OCI-M1 (cell line): ENCODE results near the gene CLDN10.
A peak's percentile ranks its signal among the peaks of the same experiment; 100 is the strongest.
"Not testable (repeated sequence)": the region's sequence is repeated elsewhere in the genome, so short reads cannot be mapped to it uniquely, and the experiment has no call there.

Experiments used
- DNase-seq: peaks from one replicate; lab custom pipeline; 2025; lab: John Stamatoyannopoulos, UW

The CLDN10 gene

DNA sequence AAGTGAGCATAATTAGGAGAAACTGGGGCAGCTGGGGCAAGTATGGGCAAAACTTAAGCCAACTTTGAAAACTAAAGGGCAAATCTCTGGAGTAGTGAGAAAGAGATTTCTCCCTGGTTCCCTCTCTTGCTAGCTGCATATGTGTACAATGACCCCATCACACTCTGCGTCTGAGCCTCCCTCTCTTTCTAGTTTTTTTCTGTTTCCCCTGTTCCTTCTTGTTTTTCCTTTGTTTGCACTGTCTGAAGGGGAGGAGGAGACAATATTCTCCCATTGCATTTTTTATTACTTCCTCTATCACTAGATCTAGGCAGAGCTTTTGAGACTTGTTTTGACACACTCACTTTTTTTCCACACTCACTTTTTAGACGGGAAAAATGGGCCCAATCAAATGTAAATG lies 11.2 kb upstream of the CLDN10 start:
- DNase-seq: no peak

DNA sequence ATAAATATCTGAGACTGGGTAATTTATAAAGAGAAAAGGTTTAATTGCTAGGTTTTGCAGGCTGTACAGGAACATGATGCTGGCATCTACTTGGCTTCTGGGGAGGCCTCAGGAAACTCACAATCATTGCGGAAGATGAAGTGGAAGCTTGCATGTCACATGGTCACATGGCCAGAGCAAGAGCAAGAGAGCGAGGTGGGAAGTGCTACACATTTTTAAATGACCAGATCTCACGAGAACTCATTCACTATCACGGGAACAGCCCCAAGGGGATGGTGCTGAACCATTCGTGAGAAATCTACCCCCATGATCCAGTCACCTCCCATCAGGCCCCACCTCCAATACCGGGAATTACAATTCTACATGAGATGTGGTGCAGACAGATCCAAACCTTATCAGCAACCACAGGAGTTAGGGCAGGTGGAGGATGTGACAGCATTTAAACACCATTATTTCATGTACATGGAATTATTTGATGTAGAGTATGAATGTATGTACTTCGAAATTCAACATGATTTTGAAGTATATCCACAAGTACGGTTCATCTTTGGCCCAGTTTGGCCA lies 10.5 kb upstream of the CLDN10 start:
- no peak for DNase-seq

DNA sequence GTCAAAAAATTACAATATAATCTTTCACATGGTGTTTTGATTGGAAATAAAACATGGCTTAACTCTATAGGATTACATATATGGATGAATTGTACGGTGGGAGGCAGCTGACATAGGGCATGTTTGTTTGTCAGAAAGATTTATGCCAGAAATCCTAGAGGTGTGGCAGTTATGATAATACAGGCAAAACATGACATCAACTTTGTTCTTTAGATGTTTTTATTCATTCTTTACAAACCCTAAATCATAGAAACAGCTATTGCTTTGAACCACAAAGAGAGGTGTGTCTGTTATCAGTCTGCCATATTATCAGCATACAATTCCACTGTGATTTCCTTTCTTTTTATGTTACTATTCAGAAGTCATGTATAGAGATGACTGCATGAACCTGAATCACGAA lies 8.2 kb upstream of the CLDN10 start:
- no peak for DNase-seq

DNA sequence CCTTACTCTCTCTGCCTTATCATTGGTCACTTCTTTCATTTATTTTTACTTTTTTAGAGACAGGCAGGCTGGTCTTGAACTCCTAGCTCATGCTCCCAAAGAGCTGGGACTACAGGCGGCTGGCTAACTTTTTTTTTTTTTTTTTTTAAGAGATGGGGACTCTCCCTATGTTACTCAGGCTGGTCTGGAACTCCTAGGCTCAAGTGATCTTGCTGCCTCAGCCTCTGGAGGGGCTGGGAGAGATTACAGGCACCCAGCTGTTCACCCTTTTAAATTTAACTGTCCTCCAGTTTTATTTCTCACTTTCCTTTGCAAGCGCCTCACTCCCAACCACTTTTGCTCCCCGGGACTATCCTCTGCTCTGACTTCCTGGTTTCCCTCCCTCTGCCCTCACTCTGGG lies 5.6 kb upstream of the CLDN10 start:
- DNase-seq: no peak

DNA sequence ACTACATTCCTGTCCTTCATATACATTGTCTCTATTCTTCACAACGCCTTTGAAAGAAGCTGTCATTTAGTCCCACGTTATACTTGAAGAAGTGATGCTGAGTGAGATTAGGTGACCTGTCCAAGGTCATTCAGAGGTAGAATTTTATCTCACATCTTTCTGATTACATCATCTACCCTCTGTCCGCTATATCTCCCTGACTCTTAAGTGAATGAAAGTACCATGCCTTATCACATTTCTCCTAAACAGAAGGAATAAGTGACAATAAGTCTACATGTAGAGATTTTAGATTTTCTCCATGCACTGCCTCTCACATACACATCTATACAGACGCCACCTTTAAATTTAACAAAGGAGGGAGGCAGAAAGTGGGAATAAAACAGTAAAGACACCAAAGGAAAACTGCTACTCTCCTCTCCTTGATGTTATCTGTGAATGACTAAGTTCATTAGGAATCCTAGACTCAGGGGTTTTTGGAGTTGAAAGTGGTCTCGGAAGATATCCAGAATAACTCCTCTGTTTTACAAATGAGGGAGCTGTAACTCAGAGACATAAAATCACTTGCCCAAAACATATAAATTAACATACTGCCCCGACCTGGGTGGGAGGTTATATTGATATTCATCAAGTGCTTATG lies 4.9 kb upstream of the CLDN10 start:
- no peak for DNase-seq

DNA sequence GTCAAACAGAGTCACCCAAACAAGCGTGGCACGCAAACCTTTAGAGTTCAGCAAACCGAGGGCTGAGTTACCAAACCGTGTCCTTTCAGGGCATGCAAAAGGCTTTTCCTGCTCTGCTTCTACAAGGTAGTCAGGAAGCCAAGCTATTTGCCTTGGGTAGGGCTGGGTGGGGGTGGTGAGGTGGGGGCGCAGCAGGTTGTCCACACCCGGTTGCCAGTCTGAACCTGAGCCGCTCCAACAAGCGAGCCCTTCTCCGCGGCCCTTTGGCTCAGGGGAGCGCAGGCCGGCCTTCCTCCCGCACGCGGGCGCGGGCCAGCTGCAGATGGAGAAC lies 347 bp upstream of the CLDN10 start:
- no peak for DNase-seq

DNA sequence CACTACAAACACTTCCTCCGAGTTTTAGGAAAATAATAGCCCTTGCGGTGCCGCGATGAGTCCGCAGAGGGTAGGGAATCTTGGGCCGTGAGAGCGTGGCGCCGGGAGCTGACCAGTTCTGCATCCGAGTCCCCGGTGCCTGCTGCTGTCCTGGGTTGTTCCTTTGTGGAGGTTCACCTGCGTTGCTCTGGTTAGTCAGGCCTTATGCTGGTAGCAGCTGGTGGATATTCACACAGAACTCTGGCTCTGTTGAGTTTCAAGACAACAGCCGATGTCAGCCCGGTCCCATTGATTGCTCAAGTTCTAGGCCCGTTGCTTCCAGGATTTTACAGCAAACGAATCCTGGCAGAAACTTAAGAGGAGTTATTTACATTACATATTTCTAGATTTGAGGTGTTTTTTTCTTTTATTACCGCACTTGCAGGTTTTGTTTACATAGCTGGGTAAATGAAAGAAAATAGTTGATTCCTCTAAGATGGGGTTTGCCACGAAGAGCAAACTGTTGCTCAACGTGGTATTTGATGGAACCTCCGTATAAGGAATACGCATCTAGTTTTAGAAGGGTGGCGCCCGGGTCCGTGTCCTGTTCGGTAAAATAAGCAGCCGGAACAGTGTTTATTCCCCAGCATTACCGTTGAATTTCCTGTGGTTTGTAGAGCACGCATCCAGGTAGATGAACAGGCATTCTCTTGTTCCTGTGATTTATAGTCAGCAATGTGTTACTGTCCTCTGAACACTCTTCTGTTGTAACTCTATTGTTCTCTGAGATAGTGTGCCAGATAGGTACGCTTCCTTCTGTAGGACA lies 1.3 kb downstream of the CLDN10 start:
- DNase-seq: no peak

DNA sequence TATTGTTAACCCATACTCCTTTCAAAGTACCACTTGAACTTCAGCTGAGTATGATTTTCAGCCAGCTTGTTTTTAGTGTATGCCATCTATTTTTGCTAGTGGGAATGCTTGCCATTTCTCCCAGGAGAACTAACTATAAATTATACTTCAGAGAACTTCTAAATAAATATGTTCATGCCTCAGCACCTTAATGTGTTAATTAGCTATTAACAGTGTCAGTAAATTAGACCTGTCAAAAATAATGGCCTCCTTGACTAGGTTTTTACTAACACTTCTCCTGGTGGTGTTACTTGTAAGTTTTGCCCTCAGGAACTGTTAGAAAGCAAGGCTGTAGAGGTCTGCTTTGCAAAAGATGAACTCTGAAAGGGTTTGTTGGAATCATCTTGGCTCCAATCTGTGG lies 4.5 kb downstream of the CLDN10 start:
- DNase-seq: no peak

DNA sequence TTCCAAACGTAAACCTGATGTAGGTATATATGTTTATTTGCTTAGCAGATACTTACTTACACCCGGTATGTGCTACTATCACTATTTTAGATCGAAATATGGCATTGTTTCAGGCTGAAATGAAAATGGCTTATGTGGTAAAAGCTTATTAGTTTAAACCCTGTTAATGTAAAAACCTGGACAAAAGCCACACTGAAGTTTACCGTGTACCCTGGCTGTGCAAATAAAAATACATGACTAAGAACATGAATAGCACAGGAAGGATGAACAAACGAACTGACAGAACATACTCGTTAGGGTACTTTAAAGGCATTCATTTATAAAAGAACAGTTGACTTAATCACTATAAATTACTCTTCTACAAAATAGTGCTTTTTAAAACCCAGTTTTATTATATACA lies 6.6 kb downstream of the CLDN10 start:
- DNase-seq: no peak

DNA sequence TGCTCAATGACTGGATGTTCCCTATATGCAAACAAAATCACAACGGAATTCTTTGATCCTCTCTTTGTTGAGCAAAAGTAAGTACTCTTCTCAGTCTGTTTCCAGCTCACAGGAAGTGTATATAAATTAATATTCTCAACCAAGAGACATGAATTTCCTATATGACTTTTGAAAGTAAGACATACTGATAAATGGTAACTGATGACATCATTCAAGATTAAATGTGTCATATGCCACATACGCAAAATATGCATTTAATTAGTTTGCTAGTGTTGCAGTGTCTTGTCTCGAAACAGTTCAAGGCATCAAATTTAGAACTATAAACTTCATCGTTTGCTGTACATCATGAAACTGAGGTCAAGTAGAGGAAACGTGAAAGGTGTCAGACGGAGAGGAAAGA lies 7.9 kb downstream of the CLDN10 start:
- no peak for DNase-seq

DNA sequence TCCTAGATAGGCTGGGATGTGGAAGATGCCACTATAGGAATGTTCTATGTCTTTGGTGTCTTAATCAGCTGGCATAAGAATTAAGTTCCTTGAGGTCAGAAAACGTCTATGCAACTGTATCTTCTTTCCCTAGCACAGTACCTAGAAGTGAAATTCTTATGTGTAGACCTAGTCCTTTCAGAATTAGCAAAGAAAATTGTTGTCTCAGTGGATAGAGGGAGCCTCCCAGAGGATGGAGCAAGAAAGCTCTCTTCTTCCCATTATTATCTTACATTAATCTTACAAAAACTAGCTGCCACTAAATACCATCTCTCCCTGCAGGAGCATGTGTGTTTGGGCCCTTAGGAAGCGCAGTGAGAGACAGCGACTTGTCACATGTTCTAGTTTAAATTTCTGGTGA lies 11.6 kb downstream of the CLDN10 start:
- no peak for DNase-seq

DNA sequence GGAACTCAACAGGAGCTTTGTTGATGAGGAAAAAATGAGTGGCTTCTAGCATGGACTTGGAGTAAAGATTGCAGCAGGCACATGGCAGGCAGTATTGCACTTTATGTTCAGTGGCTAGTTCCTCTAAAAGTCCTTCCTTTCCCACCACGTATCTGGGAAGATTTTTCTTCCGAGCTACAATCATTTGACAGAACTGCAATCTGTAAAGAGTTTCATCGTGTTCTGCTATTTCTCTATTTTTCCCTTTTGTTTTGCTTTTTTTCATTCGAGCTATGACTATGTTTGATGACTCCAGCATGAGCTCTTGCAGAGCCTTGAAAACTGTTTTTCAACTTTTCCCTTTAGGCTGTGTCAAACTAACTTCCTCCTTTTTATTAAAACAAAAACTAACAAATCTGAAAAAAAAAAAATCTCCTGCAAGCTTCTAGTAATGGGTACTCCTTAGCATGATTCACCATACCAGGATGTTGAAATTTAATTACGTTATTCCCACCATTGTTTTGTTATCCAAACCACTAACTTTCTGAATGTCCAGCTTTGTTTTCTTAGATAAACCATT lies 12.3 kb downstream of the CLDN10 start:
- DNase-seq: peak; percentile 42

DNA sequence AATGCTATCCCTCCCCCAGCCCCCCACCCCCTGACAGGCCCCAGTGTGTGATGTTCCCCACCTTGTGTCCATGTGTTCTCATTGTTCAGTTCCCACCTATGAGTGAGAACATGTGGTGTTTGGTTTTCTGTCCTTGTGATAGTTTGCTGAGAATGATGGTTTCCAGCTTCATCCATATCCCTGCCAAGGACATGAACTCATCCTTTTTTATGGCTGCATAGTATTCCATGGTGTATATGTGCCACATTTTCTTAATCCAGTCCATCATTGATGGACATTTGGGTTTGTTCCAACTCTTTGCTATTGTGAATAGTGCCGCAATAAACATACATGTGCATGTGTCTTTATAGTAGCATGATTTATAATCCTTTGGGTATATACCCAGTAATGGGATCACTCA lies 13.2 kb downstream of the CLDN10 start:
- DNase-seq: not testable (repeated sequence)

DNA sequence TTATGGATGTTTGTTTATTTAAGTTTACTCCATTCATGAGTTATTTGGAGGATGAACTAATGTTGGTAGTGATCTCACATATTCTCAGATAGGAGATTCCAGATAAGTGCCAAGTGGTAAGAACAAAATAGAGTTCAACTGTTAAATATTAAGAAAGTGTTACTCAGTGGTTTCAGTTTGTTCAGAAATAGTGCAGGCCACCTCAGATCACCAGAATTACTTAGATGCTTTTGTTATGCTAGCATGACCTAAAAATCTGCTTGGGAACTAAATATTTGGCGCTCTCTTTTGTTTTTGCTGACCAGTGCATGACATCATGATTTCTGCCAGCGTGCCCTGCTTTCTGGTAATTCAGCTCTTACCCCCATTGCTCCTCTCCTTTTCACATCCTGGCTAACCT lies 15.6 kb downstream of the CLDN10 start:
- no peak for DNase-seq

DNA sequence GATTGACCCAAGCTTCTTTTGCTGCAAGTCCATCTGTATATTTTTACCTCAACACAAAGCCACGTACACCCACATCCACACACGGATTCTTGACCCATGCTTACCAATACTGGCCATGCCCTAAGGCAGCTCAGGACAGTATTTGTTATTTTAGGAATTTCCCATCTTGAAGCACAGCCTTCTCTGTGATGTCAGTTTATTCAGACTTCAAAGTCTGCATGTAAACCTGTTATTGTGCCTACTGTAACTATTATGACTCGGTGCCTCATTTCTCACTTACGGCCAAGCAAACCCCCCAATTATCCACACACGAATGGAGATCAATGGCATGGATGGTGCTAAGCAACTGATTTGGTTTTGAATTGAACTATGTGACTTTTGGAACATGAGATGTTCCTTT lies 17.5 kb downstream of the CLDN10 start:
- DNase-seq: no peak

DNA sequence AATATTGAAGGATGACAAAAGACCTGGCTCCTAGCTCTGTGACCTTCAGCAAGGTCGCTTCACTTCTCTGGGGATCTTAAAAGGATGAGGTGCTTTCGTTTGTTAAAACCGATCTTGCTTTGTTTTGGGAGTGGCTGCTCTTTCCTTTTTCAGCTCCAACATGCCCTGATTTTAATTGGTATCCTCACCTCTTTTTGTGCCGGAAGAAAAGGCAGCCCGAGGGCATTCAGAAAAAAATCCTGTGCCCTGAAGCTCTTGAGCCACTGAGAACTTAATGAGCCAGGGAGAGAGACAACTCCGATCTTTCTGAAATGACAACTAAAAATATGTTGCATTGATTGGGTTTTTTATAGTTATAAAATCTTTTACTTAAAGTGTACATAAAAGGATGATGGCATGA lies 19.4 kb downstream of the CLDN10 start:
- DNase-seq: no peak

DNA sequence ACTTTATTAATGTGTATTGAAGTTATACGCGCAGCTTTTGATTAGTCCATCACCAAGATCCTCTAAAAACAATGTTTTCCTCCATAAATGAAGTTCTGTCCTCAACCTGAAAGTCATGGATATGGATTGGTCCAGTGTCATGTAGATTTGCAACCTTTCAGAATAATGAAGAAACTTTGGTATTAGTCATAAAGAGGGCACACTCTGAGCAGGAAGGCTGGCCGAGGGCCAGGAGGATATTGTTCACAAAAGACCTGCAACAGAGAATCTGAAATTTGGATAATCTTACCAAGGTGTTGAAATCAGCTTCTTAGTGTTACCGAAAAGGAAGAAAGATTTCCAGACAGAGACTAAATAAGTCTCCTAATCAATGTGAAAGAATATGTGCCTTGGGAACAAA lies 20.7 kb downstream of the CLDN10 start:
- no peak for DNase-seq

DNA sequence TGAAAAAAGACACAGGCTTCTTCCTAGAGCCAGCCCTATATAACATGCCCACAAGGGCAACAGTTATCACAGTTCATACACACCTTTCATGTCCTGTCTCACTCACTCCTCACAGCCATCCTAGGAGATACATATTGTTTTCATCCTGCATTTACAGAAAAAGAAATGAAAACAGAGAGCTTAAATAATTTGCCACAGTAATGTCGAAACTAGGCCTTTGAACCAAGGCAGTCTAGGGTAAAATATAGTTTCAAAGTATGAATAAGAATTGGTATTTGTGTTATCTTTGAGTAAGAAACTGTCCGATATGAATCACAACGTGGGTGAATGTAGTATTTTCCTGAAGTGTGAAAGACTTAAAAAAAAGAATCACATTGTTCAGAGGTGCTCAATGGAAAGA lies 26.8 kb downstream of the CLDN10 start:
- no peak for DNase-seq

DNA sequence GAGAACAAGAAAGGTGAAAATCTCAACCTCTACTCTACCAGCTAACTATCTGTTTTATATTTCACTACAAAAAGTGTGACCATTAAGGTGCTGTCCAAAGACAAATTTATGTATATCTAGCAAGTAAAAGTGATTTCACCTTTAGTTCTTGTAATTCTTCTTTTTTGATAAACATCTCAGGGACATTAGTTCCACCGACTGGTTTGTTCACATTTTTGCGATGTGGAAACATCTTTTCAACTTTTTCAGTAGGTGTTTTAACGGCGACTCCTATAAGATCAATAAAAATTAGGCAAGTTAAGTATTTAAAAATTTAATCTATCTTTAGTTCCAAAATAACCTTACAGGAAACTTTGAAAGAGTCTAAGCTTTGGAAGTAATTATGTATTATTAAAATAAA lies 33.3 kb downstream of the CLDN10 start:
- DNase-seq: no peak

DNA sequence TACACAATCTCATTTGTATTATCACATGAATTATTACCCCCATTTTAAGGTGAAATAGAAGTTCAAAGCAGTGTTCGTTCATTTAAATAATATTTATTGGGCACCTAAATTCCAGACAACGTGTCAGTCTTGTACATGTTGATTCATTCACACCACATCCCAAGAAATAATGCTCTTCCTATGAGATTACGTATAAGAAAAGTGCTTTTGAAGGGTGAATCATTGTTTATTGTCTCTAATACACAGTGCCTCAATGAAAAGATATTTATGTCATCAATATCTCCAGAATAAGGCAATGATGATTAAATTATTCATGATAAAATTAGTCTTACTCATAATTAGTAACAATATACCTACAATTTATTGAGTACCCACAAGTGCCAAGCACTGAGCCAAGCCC lies 35.6 kb downstream of the CLDN10 start:
- no peak for DNase-seq

DNA sequence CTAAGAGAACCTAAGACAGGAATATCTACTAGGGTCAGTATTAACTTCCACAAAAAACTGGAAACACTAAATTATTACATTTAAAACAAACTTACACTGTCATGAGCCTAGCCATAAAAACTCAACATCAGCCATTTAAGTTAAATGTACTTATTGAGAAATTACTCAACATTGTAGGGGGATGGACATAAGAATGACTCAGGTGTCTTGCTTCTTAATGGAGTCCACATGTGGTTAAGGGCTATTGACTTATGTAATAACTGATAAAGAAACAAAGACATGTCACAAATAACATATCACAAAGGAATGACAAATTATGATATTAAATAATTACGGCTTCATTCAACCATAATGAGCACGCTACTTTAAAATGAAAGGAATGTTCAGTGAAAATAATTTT lies 36.2 kb downstream of the CLDN10 start:
- no peak for DNase-seq

DNA sequence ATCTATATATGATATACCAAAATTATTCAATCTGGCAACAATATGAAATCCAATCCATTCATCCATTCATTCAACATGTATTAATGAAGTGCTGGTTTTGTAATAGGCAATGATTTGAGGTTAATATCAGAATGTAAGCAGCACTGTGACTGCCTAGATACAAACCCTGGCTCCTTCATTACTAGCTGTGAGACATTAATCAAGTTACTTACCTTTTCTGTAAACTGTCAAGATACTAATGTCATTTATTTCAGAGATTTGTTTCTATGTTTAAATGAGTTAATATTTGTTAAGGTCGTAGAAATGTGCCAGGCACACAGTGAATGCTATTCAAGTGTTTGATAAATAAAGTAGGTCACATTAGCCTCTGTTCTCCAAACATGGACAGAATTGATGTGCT lies 40.9 kb downstream of the CLDN10 start:
- DNase-seq: no peak

DNA sequence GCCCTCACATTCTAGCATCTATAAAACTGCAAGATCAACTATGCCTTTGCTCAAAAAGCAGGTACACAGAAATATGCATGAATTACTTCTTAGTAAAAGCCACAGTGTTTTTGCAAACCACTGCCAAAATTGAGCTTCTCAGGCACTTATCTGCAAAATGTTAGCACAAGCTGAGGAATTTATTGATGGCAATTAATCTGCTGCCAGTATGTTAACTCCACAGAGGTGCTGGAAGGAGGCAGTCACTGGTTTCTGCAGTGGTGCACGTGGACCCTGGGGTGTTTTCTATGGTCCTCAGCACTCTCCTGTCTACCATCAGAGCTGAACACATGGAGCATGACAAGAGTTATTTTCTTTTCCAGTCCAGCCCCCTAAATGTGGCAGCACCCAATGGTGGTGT lies 44.2 kb downstream of the CLDN10 start:
- DNase-seq: no peak

DNA sequence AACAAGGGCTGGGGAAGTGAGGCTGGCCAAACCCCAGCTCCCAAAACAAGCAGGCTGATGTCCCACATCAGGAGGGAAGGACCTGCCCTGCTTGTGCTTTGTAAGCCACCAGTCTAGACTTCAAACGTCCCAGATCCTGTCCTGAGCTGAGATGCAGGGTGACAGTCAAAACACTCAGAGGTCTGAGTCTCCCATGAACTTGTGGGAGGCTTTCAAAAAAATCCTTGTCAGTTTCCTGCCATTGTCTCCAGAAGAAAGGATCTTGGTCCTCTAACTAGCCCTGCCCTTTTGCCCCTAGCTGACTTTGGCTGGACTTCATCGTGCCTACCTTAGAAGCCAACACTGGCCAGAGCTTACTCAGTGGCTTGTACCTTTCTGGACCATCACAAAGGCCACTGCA lies 48.7 kb downstream of the CLDN10 start:
- DNase-seq: no peak
